Transverse colon (tissue), 4 donors: Measurements from ENCODE around the gene LGALS4. TPM values are rescaled to one million over a fixed set of nuclear protein-coding genes. Genes with fewer than 3 reads are reported as not detected.

Source experiments
- DNase-seq: peaks from one replicate; pipeline ENCODE4 v3.0.0-alpha.2; 2019
- H3K27ac ChIP-seq, 4 donors: fragments of 200-600 bp; sonication (generic); 2 replicates each; pipeline ENCODE4 v1.5.1; 2016 to 2018; ENCODE audit warnings: inconsistent platforms in 4 of 4
- H3K27me3 ChIP-seq: fragments of 200-600 bp; sonication (generic); 2 replicates; pipeline ENCODE4 v1.5.1; 2017; ENCODE audit warnings: inconsistent platforms
- H3K36me3 ChIP-seq, 4 donors: fragments of 200-600 bp; sonication (generic); 2 replicates each; pipeline ENCODE4 v1.5.1; 2017 to 2019; ENCODE audit warnings: inconsistent platforms in 4 of 4
- H3K4me1 ChIP-seq, 4 donors: fragments of 200-600 bp; sonication (generic); 2 replicates each; pipeline ENCODE4 v1.5.1; 2017 to 2020; ENCODE audit warnings: inconsistent platforms in 4 of 4
- H3K4me3 ChIP-seq, 4 donors: fragments of 200-600 bp; sonication (generic); 1 replicate in 1 of 4; 2 replicates in 3 of 4; pipeline versions ENCODE4 v1.5.1 to v1.6.1; 2017 to 2019; ENCODE audit warnings: inconsistent platforms in 4 of 4
- H3K9me3 ChIP-seq, 2 donors: fragments of 200-600 bp; sonication (generic); 2 replicates each; pipeline ENCODE4 v1.5.1; 2017 to 2019; ENCODE audit warnings: inconsistent platforms in 2 of 2
- EP300 ChIP-seq: sonication (generic); formaldehyde crosslinking; IDR thresholded peaks from one replicate; pipeline ENCODE4 v1.6.1; 2017; ENCODE audit warnings: antibody characterized with exemption, low read depth
- POLR2A ChIP-seq: fragments of 450-650 bp; IDR thresholded peaks from one replicate; pipeline ENCODE4 v1.6.1; 2016; ENCODE audit warnings: antibody characterized with exemption, mild to moderate bottlenecking, moderate library complexity
- POLR2AphosphoS5 ChIP-seq, 3 donors: sonication (generic); formaldehyde crosslinking; IDR thresholded peaks; one replicate each; pipeline ENCODE4 v1.6.1; 2016; ENCODE audit warnings: antibody characterized with exemption in 3 of 3
- WGBS, 2 donors: methylation state at CpG; one replicate each; pipeline ENCODE4 v1.1.5; 2018; ENCODE audit warnings: low coverage in 1 of 2; 5-methylcytosine and 5-hydroxymethylcytosine counted together
- in situ Hi-C, 4 donors: fragments of 200-750 bp; cut with MboI; loops; one replicate each; pipeline versions ENCODE4 v1.15.0 to v1.15.1; 2017; ENCODE audit warnings: low sequenced_read_pairs in 3 of 4, low pct_ligation_motif_present in 1 of 4, low pct_unique_long_range_greater_than_20kb in 1 of 4
- intact Hi-C: fragments of 100-400 bp; cut with DNase I; formaldehyde crosslinking; loops from one replicate; pipeline ENCODE4 v1.15.1; 2023; ENCODE audit warnings: low total_unique reads
- total RNA-seq, 4 donors: library from RNA; depleted of rRNA; stranded (reverse); fragments of >200 nt; gene quantifications; one replicate each; pipeline ENCODE4 v1.1.0, GENCODE V29; 2016
- TF ChIP-seq, protein P1 (sequence below), 5 experiments: fragments of 200-600 bp in 3 of 5; fragments of 450-650 bp in 2 of 5; sonication (generic) in 3 of 5; IDR thresholded peaks; 1 replicate in 2 of 5; 2 replicates in 3 of 5; pipeline ENCODE4 v1.5.1; 2016 to 2017; ENCODE audit warnings: antibody characterized with exemption in 5 of 5, inconsistent platforms in 3 of 5, mild to moderate bottlenecking in 2 of 5, moderate library complexity in 1 of 5

LGALS4 gene
- total RNA-seq, 4 donors from 2014 or later, result 1,815 to 4,845 (median 3,695) TPM

DNA sequence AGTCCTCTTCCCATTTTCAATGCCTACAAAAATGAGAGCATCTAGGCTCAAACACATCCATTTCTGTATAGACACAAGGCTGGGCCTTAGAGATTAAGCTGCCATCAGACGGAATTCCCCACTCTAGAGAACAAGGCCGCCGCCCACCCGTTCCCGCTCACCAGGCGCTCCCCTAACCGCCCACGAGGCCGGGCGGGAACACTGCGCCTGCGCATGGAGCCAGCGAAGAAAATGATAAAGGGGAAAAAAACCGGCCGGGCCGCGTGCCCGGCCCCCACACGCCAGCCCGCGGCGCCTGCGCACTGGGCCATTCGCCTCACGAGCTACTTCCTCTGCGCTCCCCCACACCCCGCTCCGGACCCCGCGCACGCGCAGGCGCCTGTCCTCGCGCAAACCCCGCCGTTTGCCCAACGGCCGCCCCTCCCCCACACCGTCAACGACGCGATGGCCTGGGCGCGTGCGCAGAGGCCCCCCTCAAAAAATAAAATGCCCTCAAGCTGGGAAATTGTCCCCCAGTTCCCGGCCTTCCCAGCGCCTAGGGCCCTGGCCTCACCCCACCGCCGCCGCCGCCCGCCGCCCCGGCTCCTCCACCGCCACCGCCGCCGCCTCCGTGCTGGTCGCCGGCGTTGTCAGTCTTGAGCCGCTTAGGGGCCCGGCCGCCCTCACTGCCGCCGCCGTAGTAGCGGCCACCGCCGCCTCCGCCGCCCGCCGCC lies 36.6 kb upstream of the LGALS4 start:
- TF ChIP-seq EP300, result no peak
- TF ChIP-seq POLR2AphosphoS5 (IDR thresholded peaks at IDR 0.05), result peak; percentile 21 to 32 (median 25)
- Histone ChIP-seq H3K27ac (peak overlapping the region; percentile 99 to 100 (median 100)), H3K27me3 (no peaks in the 10 kb centered on the region), H3K9me3 (no peaks in the 10 kb centered on the region), H3K4me1 (peaks cover 23 to 53% (median 32%) of the 10 kb centered on the region in 4 donors), H3K36me3 (peaks cover 0 to 34% (median 15%) of the 10 kb centered on the region in 4 donors), H3K4me3 (peak overlapping the region; percentile 72 to 100 (median 93))
- 0% methylated on average over 14 of the region's 76 CpGs; no CpG with 5 or more reads in 1 of the 2 donors for WGBS, 2 donors
- in situ Hi-C loops (no loop called here), intact Hi-C loops (no loop called here)
- DNase-seq, result peak; percentile 98

DNA sequence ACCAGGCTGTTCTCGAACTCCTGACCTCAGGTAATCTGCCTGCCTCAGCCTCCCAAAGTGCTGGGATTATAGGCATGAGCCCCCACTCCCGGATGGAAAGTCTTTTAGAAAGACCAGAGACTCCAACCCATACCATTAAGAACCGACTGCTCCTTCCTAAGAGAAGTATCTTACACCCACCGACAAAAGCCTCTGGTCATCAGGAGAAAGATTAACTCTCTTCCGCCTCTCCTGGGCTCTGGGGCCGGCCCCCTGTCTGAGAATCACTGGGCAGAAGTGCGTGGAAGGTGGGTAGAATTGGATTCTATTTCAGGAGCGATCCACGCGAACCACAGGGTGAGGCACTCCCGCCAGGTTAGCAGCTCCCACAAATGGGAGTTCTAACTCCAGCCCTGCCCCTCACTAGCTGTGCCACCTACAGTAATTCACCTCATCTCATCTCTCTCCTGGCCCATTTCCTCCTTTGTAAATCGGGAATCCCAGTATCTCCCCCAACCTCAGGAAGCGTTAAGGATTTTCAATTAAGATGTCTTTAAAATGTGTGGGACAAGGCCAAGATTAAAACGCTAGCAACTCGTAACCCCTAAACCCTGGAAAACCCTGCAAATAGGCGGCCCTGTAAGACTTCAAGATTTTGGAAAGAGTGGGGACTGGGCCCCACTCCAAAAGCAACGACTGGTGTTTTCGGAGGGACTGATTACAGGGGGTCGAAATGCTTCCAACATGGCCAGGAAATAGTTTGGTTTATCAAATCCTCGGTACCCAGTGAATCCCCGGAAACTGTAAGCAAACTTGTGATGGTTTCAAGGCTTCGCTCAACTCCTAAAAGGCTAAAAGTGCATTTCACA lies 35.8 kb upstream of the LGALS4 start:
- no peak for DNase-seq

DNA sequence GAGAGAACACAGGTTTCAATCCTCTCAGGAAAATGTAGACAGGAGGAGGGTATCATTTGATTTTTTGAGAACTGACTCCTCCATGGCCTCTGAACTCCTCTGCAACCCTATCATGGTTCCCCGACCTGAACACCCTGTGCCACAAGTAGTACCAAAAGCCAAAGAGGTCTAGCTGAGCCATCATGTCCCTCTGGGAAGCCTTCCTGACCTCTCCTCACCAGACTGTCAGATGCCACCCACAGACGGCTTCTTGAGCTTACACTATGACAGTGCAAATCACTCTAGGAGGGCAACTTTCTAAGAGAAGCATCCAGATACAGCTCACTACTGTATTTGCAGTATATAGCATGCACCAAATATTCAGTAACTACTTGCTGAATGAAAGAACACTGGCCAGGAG lies 33.4 kb upstream of the LGALS4 start:
- WGBS, 2 donors, result 66 to 100% methylated on average over 1 to 2 of the region's 2 CpGs
- Histone ChIP-seq H3K27me3 (no peaks in the 10 kb centered on the region), H3K4me3 (no peak overlapping the region), H3K4me1 (peaks cover 18 to 46% (median 27%) of the 10 kb centered on the region in 4 donors), H3K9me3 (no peaks in the 10 kb centered on the region), H3K36me3 (peaks cover 0 to 66% (median 33%) of the 10 kb centered on the region in 4 donors), H3K27ac (no peak overlapping the region)
- no peak for DNase-seq
- TF ChIP-seq POLR2A (no peak), EP300 (no peak), POLR2AphosphoS5 (IDR thresholded peaks at IDR 0.05) (no peak)
- TF ChIP-seq, protein P1, sequence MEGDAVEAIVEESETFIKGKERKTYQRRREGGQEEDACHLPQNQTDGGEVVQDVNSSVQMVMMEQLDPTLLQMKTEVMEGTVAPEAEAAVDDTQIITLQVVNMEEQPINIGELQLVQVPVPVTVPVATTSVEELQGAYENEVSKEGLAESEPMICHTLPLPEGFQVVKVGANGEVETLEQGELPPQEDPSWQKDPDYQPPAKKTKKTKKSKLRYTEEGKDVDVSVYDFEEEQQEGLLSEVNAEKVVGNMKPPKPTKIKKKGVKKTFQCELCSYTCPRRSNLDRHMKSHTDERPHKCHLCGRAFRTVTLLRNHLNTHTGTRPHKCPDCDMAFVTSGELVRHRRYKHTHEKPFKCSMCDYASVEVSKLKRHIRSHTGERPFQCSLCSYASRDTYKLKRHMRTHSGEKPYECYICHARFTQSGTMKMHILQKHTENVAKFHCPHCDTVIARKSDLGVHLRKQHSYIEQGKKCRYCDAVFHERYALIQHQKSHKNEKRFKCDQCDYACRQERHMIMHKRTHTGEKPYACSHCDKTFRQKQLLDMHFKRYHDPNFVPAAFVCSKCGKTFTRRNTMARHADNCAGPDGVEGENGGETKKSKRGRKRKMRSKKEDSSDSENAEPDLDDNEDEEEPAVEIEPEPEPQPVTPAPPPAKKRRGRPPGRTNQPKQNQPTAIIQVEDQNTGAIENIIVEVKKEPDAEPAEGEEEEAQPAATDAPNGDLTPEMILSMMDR (IDR thresholded peaks at IDR 0.05), result no peak
- intact Hi-C loops, result no loop called here
- in situ Hi-C loops, result no loop called here

More for the DNA sequence above, 35.8 kb upstream of the LGALS4 start:
- TF ChIP-seq POLR2AphosphoS5 (IDR thresholded peaks at IDR 0.05), result no peak
- TF ChIP-seq, protein P1 (IDR thresholded peaks at IDR 0.05), result no peak
- no peak for TF ChIP-seq EP300
- no peak for TF ChIP-seq POLR2A
- H3K27ac ChIP-seq, result peak overlapping the region; percentile 99 to 100 (median 100)
- in situ Hi-C loops, result no loop called here
- intact Hi-C loops, result no loop called here
- peaks cover 0 to 42% (median 19%) of the 10 kb centered on the region in 4 donors for H3K36me3 ChIP-seq
- no peaks in the 10 kb centered on the region for H3K9me3 ChIP-seq
- H3K4me1 ChIP-seq, result peaks cover 23 to 53% (median 32%) of the 10 kb centered on the region in 4 donors
- no peaks in the 10 kb centered on the region for H3K27me3 ChIP-seq
- WGBS, 2 donors, result 11 to 12% methylated on average over 10 to 22 of the region's 22 CpGs
- H3K4me3 ChIP-seq, result peak overlapping the region; percentile 21 to 100 (median 84)

DNA sequence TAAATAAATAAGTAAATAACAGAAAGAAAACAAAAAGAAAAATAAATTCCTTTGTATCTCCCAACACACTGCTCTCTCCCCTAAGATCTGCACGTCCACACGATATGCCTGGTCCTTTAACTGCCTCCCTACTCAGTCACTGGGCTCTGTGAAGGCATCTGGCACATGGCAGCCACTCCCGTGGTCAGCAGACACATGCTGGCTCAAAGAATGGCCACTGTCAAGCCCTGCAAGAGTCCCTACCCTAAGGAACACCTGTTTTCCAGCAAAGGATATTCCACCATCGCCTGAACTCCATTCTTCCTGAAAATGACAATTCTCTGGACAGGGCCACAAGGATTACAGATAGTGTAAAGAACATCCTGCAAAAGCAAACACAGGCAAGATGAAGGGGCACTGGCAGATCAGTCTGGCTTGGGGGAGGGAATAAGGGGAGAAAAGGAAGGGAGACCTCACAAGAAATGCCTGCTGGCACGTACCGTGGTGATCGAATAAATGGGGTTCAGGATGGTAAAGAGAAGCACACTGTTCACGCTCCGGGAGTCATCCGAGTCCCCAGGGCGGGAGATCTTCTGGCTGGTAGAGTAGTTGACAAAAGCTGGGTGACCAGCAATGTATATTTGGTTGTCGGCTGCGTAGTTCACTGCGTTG lies 32.8 kb upstream of the LGALS4 start:
- 94% methylated on average over 6 to 14 of the region's 14 CpGs for WGBS, 2 donors
- Histone ChIP-seq H3K36me3 (peaks cover 0 to 71% (median 36%) of the 10 kb centered on the region in 4 donors), H3K4me3 (no peak overlapping the region), H3K4me1 (peaks cover 15 to 42% (median 25%) of the 10 kb centered on the region in 4 donors), H3K9me3 (no peaks in the 10 kb centered on the region), H3K27ac (peak overlapping the region in 1 of 4 donors; percentile 2), H3K27me3 (no peaks in the 10 kb centered on the region)
- intact Hi-C loops, result no loop called here
- in situ Hi-C loops, result no loop called here
- DNase-seq, result no peak
- TF ChIP-seq, protein P1 (IDR thresholded peaks at IDR 0.05), result no peak
- no peak for TF ChIP-seq EP300
- no peak for TF ChIP-seq POLR2AphosphoS5 (IDR thresholded peaks at IDR 0.05)
- no peak for TF ChIP-seq POLR2A
